ENCODE results near the gene FOXP4. TPM values are rescaled to one million over a fixed set of nuclear protein-coding genes. Genes with fewer than 3 reads are reported as not detected.

FOXP4 gene
- polyA plus RNA-seq, 3 donors, result 8.3 to 26.6 (median 18.4) TPM

DNA sequence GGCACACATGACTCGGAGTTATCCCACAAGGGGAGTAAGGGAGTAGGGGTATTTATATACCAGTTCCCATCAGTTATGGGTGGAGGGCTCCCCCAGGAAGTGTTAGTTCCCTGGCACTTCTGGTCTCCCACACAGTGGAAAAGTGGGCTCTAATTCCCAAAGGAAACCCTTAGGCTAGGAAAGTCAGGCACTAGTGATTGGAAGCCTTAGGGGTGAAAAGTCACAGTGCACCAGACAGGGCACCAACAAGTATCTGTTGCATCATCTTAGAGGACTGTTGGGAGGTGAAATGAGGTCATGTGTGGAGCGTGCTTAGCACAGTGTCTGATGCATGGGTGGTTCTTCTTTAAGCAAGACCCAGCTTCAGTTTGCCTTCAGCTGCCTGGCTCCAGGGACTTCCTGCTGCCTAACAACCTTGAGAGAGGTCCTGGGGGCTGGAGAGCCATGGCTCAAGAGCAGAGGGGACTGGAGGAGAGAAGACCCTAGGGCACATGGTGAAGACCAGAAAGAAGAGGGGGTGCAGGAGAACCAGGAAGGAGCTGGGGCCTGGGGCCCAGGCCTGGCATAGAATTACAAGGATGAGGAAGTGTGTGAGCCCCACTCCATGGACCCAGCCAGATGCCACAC is 7.5 kb upstream of the FOXP4 start:
- H3K27ac ChIP-seq (ENCODE audit: low read depth, low read length), result no peak overlapping the region

DNA sequence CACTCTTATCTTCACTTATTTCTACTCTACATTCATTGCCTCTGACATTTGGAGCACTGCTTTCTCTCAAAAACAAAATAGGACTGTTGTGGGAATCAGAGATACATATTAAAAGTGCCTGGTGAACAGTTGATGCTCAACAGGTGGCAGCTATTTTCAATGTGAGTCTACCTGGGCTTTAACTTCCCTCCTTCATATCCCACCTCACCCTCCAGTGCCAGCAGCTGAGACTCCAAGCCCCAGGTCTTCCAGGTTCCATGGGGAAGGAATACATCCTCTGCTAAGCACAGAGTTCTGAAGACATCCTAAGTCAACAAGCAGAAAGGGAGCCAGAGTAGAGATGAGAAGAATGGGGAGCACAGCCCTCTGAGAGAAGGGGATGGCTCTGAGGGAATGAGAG is 7.0 kb upstream of the FOXP4 start:
- H3K27ac ChIP-seq (ENCODE audit: low read depth, low read length), result no peak overlapping the region

More for the DNA sequence above, 7.5 kb upstream of the FOXP4 start:
- 54 to 77% (median 55%) methylated on average over 2 of the region's 2 CpGs for WGBS, 3 donors

DNA sequence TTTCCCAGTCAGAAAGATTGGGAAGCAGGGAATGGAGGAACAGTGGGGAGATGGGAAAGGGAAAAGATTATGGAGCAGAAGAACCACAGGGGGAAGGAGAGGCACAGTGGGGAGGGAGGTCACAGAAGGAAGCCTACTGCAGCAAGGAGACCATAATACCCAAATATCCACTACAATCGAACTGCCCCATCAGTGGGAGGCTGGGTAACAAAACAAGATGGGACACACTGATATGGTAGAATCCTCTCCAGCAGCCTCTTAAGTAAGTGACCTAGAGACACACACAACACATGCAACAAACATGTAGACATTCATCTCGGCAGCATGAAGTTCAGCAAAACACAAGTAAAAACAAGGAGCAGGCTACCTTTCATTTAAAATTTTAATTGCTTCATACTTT is 4.8 kb upstream of the FOXP4 start:
- WGBS, 3 donors, result 86 to 90% (median 86%) methylated on average over 2 of the region's 2 CpGs
- H3K27ac ChIP-seq (ENCODE audit: low read depth, low read length), result no peak overlapping the region

GRCh38 chr6:41543087-41543486 is 3.1 kb upstream of the FOXP4 start:
- WGBS, 3 donors, result 74 to 96% (median 95%) methylated on average over 5 of the region's 5 CpGs
- H3K27ac ChIP-seq (ENCODE audit: low read depth, low read length), result no peak overlapping the region

GRCh38 chr6:41545247-41545702 is 906 bp upstream of the FOXP4 start:
- H3K27ac ChIP-seq (ENCODE audit: low read depth, low read length), result no peak overlapping the region
- WGBS, 3 donors, result 11 to 23% (median 17%) methylated on average over 15 of the region's 15 CpGs

DNA sequence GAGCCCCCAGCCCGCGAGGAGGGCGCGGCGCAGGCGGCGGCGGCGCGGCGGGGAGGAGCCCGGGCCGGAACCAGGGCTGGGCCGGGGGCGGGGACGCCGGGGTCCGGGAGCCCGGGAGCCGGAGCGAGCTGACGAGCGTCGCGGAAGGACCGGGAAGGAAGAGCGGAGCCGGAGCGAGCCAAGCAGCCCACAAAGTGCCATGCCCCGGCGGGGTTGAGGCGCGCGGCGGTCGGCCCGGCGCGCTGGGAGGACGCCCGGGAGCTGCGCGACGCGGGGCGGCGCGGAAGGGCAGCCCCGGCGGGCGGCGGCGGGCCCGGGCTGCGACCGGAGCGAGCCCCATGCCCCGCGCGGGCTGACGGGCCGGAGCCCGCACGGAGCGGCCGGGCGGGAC is 289 bp downstream of the FOXP4 start:
- whole genome bisulfite sequencing, 3 donors, result 0% methylated on average over 30 to 67 of the region's 67 CpGs
- no peak overlapping the region for H3K27ac ChIP-seq (ENCODE audit: low read depth, low read length)

- WGBS, 3 donors, result 0 to 1% (median 1%) methylated on average over 57 to 81 of the region's 82 CpGs
- no peak overlapping the region for H3K27ac ChIP-seq (ENCODE audit: low read depth, low read length)
These were observed 951 bp downstream of the FOXP4 start for GRCh38 chr6:41546866-41547798.

GRCh38 chr6:41547799-41548097 is 1.6 kb downstream of the FOXP4 start:
- no peak overlapping the region for H3K27ac ChIP-seq (ENCODE audit: low read depth, low read length)
- 3 to 15% (median 13%) methylated on average over 21 of the region's 21 CpGs for WGBS, 3 donors

GRCh38 chr6:41548098-41548840 is 2.1 kb downstream of the FOXP4 start:
- no peak overlapping the region for H3K27ac ChIP-seq (ENCODE audit: low read depth, low read length)
- WGBS, 3 donors, result 18 to 39% (median 39%) methylated on average over 50 of the region's 50 CpGs

DNA sequence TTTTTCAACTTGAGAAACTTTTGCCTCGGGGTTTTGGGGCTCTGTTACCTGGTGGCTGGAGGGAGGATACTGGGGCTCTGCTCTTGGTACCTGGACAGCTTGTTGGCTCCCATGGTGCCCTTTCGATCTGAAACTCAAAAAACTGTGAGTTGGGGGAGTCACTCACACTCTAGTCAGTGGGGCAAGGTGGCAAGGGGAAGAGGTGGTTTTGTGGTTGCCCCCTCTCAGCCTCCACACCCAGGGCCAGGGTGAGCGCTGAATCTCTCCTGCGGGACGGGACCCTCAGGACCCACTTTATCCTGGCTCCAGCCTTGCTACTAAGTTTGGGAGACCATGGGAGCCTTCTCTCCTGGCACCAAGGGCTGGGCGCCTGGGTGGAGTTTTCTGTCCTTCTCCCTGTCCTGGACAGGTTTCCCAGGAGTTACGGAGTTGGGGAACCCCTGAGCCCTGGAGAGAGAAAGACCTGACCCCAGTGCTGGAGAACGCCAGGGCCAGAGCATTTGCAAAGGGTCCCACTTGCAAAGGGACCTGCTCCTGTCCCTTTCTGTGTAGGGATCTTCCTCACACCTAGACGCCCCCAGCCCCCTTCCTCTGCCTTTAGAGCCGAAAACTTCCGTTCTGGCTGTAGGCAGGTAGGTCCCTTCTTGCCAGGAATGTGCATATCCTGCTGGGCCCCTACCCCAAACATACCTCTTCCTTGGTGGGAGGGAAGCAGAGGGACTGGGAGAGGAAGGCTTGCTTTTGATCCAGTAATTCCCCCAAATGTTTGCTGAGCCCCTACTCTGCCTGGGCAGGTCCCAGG is 2.9 kb downstream of the FOXP4 start:
- no peak overlapping the region for H3K27ac ChIP-seq (ENCODE audit: low read depth, low read length)
- 67 to 80% (median 79%) methylated on average over 10 to 11 of the region's 11 CpGs for WGBS, 3 donors

- 91 to 99% (median 93%) methylated on average over 2 of the region's 2 CpGs for WGBS, 3 donors
These were observed 3.5 kb downstream of the FOXP4 start for GRCh38 chr6:41549673-41550072.

DNA sequence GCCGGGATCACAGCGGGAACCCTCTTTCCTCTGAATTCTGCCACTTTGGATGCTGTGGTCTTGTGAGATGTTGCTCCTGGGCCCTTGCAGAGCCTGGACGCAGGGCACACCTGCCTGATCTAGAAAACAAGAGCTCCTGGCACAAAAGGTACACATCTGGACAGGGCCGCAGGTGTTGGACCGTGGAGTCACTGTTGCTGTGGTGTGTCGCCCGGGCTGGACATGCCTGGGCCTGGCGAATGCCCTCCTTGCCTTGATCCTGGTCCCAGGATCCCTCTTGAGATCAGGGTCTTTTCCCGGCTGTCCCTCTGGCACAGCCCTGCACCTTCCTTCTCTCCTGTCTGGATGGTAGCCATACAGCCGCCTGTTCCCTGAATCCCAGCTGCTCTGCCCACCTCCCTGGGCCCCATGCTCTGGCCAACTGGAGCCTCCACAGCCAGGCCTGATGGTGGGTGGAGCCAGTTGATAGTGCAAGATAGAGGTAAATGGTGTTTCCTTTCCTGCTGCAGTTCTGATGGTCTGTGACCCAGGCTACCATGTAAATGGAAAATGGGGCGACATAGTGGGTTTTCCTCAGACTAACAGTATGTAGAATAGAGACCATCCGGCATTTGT is 5.0 kb downstream of the FOXP4 start:
- 64 to 94% (median 83%) methylated on average over 12 of the region's 12 CpGs for WGBS, 3 donors
- H3K27ac ChIP-seq (ENCODE audit: low read depth, low read length), result no peak overlapping the region

More at GRCh38 chr6:41549673-41550072, 3.5 kb downstream of the FOXP4 start:
- no peak overlapping the region for H3K27ac ChIP-seq (ENCODE audit: low read depth, low read length)

GRCh38 chr6:41551857-41552256 is 5.7 kb downstream of the FOXP4 start:
- 81 to 90% (median 81%) methylated on average over 9 of the region's 9 CpGs for WGBS, 3 donors
- H3K27ac ChIP-seq (ENCODE audit: low read depth, low read length), result no peak overlapping the region

DNA sequence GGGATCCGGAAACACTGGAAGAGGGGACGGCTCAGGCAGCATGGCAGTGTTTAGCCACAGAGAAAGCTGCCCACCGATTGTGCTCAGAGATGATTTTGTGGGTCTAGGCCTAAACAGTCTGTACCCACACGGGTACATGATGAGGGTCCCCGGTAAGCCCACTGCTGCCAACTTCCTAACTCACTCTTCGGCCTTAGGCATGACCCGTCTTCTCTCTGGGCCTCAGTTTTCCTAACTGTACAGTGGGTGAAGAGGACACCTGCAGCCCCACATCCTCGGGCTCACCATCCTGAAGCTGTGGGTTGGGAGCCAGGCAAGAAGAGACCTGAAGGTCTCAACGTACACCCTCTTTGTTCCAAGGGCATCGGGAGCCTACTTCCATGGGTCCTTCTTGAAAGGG is 6.5 kb downstream of the FOXP4 start:
- 80 to 93% (median 85%) methylated on average over 10 of the region's 10 CpGs for WGBS, 3 donors

GRCh38 chr6:41553405-41553999 is 7.3 kb downstream of the FOXP4 start:
- no peak overlapping the region for H3K27ac ChIP-seq (ENCODE audit: low read depth, low read length)
- WGBS, 3 donors, result 17 to 65% (median 63%) methylated on average over 1 of the region's 1 CpG

More for the DNA sequence above, 6.5 kb downstream of the FOXP4 start:
- no peak overlapping the region for H3K27ac ChIP-seq (ENCODE audit: low read depth, low read length)

- H3K27ac ChIP-seq (ENCODE audit: low read depth, low read length), result no peak overlapping the region
- 85 to 93% (median 93%) methylated on average over 15 of the region's 15 CpGs for WGBS, 3 donors
These were observed 9.4 kb downstream of the FOXP4 start for GRCh38 chr6:41555326-41556300.

DNA sequence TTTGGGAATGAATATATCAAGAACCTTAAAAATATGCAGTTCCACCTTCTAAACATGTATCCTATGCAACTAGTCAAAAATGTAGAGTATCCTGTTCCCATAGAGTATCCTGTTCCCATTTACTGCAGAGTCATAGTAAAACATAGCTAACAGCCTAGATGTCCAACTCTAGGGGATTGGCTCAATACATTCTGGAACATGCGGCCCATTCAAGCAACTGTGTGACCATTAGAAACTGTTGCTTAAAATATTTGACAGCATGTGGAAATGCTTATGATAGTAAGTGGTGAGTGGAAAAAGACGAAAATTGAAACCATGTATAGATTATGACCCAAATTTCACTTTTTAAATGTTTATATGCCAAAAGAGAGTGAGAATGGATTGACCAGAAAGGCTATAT is 11.2 kb downstream of the FOXP4 start:
- H3K27ac ChIP-seq (ENCODE audit: low read depth, low read length), result no peak overlapping the region
- WGBS, 3 donors, result 85 to 93% (median 88%) methylated on average over 2 of the region's 2 CpGs

All from adipose tissue (tissue), 3 donors.